ELR (cell line): Measurements from ENCODE around the gene GJB6.

Source experiments
- DNase-seq: peaks from one replicate; pipeline ENCODE4 v3.0.0-alpha.2; 2015; ENCODE audit warnings: low read depth

Gene GJB6

DNA sequence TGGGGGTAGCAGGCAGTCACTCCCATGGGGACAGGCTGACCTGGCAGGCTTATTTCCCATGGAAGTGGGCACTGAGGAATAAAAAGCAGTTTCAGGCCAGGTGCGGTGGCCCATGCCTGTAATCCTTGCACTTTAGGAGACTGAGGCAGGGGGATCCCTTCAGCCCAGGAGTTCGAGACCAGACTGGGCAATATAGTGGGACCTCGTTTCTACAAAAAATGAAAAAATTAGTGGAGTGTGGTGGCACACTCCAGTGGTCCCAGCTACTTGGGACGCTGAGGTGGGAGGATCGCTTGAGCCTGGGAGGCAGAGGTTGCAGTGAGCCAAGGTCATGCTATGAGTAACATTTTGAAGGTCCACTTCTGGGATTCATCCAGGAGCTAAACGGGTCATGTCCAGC is 45.3 kb downstream of the GJB6 start:
- DNase-seq, result no peak

DNA sequence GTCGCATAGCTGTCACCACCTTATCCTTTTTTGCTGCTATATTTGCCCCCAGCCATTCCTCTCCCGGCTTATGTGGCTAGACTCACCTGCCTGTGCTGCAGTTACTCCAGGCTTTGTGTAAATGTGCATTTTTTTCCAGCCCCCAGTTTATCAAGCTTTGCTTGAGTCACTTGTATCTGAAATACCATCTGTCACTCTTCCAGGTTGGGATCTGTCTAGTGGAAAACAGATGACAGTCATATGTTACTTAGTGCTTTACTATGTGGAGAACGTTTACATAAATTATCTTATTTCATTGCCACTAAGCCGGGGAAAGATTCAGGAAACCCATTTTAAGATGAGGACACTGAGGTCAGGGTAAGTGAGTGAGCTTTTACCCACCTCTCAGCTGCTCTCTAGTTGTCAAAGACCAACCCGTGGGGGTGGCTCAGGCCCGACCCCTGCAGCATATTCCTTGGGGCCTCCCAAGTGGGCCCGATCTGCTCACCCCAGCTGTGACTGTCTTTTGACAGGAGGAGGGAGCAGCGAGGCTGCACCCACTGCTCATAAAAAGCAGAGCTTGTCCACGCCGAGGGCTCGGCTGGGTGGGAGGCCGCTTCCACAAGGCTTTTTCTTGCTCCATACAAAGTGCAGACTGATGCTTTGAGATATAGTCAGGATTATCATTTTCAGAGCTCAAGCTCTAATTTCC is 46.6 kb downstream of the GJB6 start:
- DNase-seq, result no peak

DNA sequence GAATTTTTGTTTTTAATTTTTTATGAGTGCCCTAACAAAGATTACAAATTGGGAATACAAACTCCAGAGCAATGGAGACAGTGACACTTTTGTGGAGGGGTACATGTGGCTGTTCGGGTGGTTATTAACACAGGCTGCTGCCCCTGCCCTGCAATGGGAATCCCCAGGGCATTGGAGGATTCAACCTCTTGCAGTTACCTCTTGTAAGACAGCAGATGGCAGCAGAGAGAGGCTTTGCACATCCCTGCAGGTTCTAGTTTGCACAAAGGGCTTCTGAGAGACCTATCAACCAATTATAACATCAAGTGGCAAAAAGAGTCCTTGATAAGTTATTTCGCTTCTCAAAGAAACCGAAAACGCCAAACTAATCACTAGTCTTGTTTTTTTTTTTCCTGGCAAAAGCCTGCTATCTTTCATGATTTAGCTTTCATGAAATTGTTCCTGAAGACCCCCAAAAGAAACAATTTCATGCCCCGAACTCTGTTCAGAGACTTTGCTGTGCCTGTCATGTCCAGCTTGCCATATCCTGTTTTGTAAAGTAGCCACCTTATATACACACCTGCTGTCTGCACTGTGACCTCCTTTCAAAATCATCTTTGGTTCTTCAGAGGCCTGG is 49.8 kb downstream of the GJB6 start:
- DNase-seq, result peak; percentile 80

- no peak for DNase-seq
Measured at GRCh38 chr13:20181188-20181587, 50.9 kb downstream of the GJB6 start.

DNA sequence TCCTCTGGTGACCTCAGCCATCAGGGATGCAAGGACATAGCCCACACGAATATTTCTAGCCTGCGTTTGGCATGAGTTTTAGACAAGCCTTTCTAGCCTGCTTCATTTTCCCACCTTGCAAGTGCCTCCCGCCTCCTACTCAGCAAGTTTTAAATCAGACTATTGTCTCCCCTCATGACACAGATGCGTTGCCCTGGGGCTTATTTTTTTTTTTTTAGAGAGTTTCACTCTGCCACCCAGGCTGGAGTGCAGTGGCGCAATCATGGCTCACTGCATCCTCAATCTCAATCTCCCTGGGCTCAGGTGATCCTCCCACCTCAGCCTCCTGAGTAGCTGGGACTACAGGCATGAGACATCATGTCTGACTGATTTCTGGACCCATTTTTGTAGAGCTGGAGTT is 54.0 kb downstream of the GJB6 start:
- DNase-seq, result no peak

GRCh38 chr13:20177049-20177831 is 54.9 kb downstream of the GJB6 start:
- no peak for DNase-seq

DNA sequence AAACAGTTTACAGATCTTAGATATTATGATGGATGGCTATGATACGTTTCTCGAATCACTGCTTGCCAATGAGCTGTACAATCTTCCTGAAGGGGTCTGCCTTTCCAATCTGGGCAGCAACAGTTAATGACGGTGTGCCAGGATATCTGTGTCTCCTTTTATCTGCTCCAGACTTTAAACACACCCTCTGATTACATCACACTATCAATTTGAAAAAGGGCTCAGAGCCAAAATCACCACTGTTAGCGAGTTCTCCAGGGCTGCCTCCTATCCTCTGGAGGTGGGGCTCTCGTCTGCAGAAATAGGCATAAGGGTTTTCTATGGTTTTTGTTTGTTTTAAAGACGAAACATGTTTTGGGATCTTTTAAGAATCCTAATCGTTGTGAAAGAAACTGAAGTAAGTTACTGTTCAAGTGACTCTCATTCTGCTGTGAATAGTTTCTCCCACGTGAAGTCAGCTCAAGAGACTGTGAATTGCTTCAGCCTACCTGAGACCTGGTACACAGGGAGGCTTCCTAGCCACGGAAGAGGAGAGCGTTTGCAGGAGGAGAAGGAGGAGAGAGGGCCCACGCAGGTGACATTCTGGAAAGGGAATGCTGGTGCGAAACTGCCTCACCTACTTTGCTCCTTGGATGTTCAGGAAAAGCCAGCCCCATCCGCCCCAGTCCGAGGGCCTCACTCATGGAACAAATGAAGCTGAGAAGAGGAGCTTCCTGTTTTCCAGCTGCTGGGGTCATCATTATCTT is 56.0 kb downstream of the GJB6 start:
- no peak for DNase-seq

DNA sequence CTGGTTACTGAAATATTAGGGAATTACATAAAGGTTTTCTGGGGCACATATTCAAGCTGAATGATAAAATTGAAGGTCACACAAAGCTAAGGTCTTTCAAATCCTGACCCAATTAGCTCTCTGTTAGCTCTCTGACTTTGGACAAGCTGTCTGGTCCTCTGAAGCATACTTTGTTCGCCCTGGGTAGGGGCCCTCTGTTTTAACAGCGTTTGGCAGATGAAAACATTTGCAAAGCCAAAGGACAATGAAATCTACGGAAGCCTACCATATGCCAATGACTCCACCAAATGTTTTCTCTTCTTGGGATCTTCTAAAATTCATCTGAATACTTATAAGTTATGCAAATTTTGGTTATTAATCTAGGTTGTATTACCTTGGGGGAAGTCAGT is 56.7 kb downstream of the GJB6 start:
- DNase-seq, result no peak

GRCh38 chr13:20174656-20175405 is 57.3 kb downstream of the GJB6 start:
- DNase-seq, result peak; percentile 99

DNA sequence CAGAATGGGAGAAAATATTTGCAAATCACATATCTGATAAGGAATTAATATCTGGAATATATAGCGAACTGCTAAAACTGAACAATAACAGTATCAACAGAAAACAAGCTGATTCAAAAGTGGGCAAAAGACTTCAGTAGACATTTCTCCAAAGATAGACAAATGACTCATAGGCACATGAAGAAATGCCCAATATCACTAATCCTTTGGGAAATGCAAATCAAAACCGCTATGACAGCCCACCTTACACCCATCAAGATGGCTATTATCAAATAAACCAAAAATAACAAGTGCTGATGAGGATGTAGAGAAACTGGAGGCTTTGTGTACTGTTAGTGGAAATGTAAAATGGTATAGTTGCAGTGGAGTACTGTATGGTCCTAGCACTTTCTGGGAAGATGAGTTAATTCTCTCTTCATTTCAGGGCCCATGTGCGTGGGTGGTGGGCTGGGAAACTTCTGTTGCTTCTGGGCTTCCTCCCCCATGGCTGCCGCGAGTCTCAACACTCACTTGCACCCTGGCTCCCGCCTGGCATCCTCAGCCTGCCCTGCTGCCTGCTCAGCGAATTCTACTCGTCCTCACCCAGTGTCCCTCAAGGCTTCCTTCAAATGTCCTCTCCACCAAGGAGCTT is 58.9 kb downstream of the GJB6 start:
- no peak for DNase-seq
